ENCODE data around the gene STX10.
"Not testable (repeated sequence)": the region's sequence is repeated elsewhere in the genome, so short reads cannot be mapped to it uniquely, and the experiment has no call there.

The STX10 gene

DNA sequence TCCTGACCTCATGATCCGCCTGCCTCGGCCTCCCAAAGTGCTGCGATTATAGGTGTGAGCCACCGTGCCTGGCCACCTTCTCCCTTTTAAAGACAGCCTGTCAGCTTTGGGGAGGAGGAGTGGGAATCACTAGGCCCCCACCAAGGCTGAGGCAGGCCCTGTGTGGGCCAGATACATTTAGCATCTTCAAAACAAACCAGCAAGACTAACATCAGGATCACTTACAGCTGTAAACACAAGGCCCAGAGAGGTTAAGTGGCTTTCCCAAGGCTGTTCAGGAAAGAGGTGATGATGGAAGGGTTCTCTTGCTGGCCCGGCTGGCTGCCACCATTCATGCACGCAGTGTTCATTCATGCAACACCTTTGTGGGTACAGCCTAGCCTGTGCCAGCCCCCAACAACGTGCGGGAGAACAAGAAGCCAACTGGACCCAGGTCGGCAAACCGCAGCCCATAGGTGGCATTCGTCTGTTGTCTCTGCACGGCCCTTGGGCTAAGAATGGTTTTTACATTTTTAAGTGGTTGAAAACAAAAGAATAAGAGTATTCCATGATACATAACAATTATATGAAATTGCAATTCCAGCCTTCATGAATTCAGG is 23.1 kb upstream of the STX10 start:
- Mint-ChIP-seq H3K27ac (peak overlapping the region; percentile 98), H3K4me3 (peak overlapping the region; percentile 84), H3K4me1 (ENCODE audit: low read depth) (peaks cover 56% of the 10 kb centered on the region)

GRCh38 chr19:13172346-13173138 is 22.4 kb upstream of the STX10 start:
- peaks cover 60% of the 10 kb centered on the region for H3K4me1 Mint-ChIP-seq (ENCODE audit: low read depth)
- H3K4me3 Mint-ChIP-seq: peak overlapping the region; percentile 84
- H3K9me3 Mint-ChIP-seq: no peaks in the 10 kb centered on the region
- peak overlapping the region; percentile 98 for H3K27ac Mint-ChIP-seq
- peak; percentile 87 for DNase-seq
- peaks cover 7% of the 10 kb centered on the region for H3K36me3 Mint-ChIP-seq (ENCODE audit: low read depth)
- H3K27me3 Mint-ChIP-seq: no peaks in the 10 kb centered on the region

More for the DNA sequence above, 23.1 kb upstream of the STX10 start:
- Mint-ChIP-seq H3K27me3 (no peaks in the 10 kb centered on the region), H3K9me3 (no peaks in the 10 kb centered on the region), H3K36me3 (ENCODE audit: low read depth) (peaks cover 6% of the 10 kb centered on the region)
- DNase-seq: no peak

DNA sequence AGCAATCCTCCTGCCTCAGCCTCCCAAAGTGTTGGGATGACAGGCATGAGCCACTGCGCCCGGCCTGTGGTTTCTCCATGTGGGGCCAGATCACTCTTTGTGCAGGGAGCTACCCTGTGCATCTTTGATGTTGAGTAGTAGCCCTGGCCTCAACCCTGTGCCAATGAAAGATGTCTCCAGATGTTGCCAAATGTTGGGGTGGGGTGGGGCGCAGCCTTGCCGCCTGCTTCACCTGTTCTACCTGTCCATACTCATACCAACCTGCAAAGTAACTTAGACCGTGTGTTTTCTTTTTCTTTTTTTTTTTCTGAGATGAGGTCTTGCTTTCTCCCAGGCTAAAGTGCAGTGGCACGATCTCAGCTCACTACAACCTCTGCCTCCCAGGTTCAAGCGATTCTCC is 21.0 kb upstream of the STX10 start:
- Mint-ChIP-seq H3K4me1 (ENCODE audit: low read depth) (peaks cover 68% of the 10 kb centered on the region), H3K4me3 (peak overlapping the region; percentile 3), H3K27me3 (no peaks in the 10 kb centered on the region), H3K27ac (peak overlapping the region; percentile 98), H3K36me3 (ENCODE audit: low read depth) (peaks cover 7% of the 10 kb centered on the region), H3K9me3 (no peaks in the 10 kb centered on the region)
- DNase-seq: no peak

DNA sequence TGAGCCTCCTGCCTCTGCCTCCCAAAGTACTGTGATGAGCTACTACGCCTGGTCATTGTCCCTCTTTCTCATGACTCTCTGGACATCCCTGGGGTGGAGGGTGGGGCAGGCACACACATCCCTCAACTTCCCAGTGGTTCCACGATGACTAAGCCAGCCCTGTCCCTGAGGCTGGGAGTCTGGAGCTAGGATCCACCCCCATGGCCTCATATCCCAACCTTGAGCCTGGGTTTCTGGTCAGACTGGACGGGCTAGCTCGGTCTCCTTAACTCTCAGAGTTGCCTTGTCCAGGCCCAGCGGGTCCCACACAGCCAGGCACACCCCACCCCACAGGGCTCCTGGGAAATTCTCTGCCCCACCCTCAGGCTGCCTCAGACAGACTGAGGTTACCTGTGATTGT is 19.6 kb upstream of the STX10 start:
- peaks cover 7% of the 10 kb centered on the region for H3K36me3 Mint-ChIP-seq (ENCODE audit: low read depth)
- peaks cover 81% of the 10 kb centered on the region for H3K4me1 Mint-ChIP-seq (ENCODE audit: low read depth)
- no peak overlapping the region for H3K4me3 Mint-ChIP-seq
- no peaks in the 10 kb centered on the region for H3K9me3 Mint-ChIP-seq
- DNase-seq: no peak
- peak overlapping the region; percentile 98 for H3K27ac Mint-ChIP-seq
- no peaks in the 10 kb centered on the region for H3K27me3 Mint-ChIP-seq

DNA sequence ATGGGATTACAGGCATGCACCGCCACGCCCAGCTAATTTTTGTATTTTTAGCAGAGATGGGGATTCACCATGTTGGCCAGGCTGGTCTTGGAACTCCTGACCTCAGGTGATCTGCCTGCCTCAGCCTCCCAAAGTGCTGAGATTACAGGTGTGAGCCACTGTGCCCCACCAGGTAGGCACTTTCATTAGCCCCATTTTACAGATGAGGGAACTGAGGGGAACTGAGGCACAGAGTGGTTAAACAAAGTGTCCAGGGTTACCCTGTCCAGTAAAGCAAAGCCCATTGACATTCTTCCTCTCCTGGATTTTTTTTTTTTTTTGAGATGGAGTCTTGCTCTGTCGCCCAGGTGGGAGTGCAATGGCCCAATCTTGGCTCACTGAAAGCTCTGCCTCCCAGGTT is 16.0 kb upstream of the STX10 start:
- DNase-seq; H3K36me3 Mint-ChIP-seq (ENCODE audit: low read depth); H3K4me3 Mint-ChIP-seq; H3K9me3 Mint-ChIP-seq; H3K27me3 Mint-ChIP-seq: not testable (repeated sequence)
- H3K4me1 Mint-ChIP-seq (ENCODE audit: low read depth): peaks cover 84% of the 10 kb centered on the region
- peak overlapping the region; percentile 98 for H3K27ac Mint-ChIP-seq

DNA sequence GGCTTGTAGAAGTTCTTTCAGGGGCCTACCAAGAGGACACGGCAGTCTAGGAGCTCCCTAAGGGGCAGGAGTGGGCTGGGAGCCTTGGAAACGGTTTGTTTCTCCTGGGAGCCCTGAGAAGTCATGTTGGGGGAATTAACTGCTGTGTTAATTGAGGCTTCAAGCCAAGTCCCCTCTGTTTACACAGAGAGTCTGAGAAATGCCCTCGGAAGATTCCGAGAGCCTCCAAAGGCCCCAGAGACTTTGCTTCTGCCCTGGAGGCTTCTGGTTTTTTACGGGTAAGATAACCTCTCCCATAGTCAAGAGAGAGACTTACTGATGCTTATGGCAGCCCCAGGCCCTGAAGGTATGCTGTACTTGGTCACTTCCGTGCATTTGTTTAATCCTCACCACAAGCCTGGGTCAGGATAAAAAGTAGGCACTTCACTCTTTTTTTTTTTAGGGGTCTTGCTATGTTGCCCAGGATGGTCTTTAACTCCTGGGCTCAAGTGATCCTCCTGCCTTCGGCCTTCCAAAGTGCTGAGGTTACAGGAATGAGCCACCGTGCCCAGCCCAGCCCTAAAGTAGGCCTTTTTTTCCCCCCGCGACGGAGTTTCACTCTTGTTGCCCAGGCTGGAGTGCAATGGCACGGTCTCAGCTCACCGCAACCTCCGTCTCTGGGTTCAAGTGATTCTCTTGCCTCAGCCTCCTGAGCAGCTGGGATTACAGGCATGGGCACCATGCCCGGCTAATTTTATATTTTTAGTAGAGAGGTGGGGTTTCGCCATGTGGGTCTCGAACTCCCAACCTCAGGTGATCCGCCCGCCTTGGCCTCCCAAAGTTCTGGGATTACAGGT is 15.2 kb upstream of the STX10 start:
- Mint-ChIP-seq H3K36me3 (ENCODE audit: low read depth) (peaks cover 1% of the 10 kb centered on the region), H3K27me3 (no peaks in the 10 kb centered on the region), H3K4me3 (peak overlapping the region; percentile 23), H3K4me1 (ENCODE audit: low read depth) (peaks cover 84% of the 10 kb centered on the region), H3K27ac (peak overlapping the region; percentile 98), H3K9me3 (no peaks in the 10 kb centered on the region)
- DNase-seq: no peak

GRCh38 chr19:13164343-13165161 is 14.4 kb upstream of the STX10 start:
- DNase-seq: peak; percentile 67
- Mint-ChIP-seq H3K36me3 (ENCODE audit: low read depth) (peaks cover 1% of the 10 kb centered on the region), H3K27me3 (no peaks in the 10 kb centered on the region), H3K27ac (peak overlapping the region; percentile 94), H3K4me1 (ENCODE audit: low read depth) (peaks cover 81% of the 10 kb centered on the region), H3K4me3 (peak overlapping the region; percentile 67), H3K9me3 (no peaks in the 10 kb centered on the region)

DNA sequence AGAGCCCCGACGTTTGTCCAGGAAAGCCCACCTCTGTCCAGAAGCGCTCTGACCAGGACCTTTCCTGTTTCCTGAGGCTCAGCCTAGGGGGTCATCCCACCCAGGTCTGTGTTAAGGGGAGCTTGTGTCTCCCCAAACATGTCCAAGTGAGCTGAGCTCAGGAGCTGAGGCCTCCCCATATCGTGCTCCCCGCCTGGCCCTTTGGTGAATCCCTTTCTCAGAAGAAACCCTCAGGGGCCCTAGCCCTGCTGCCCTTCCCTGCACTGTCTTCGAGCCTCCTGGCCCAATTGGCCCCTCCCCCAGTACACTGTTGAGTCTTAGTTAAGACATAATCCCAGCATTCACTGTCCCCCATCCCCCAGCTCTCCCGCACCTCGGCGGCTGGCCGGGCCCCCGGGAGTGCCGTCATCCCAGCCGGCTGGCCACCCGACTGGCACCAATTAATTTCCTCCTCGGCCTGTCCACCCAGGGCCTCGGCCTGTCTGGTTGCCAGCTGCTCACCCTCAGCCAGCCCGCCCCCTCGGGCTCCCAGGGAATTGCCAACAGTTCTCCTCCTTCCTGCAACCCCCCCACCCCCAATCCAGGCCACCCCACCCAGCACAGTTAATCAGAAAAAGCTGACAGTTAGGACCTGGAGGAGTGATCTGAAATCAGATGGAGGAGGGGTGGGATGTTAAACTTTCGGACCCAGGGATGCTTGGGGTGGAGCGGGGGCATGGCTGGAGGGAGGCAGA is 13.6 kb upstream of the STX10 start:
- peak; percentile 73 for DNase-seq
- Mint-ChIP-seq H3K4me1 (ENCODE audit: low read depth) (peaks cover 73% of the 10 kb centered on the region), H3K4me3 (peak overlapping the region; percentile 67), H3K27ac (peak overlapping the region; percentile 94), H3K36me3 (ENCODE audit: low read depth) (peaks cover 1% of the 10 kb centered on the region), H3K9me3 (no peaks in the 10 kb centered on the region), H3K27me3 (no peaks in the 10 kb centered on the region)

DNA sequence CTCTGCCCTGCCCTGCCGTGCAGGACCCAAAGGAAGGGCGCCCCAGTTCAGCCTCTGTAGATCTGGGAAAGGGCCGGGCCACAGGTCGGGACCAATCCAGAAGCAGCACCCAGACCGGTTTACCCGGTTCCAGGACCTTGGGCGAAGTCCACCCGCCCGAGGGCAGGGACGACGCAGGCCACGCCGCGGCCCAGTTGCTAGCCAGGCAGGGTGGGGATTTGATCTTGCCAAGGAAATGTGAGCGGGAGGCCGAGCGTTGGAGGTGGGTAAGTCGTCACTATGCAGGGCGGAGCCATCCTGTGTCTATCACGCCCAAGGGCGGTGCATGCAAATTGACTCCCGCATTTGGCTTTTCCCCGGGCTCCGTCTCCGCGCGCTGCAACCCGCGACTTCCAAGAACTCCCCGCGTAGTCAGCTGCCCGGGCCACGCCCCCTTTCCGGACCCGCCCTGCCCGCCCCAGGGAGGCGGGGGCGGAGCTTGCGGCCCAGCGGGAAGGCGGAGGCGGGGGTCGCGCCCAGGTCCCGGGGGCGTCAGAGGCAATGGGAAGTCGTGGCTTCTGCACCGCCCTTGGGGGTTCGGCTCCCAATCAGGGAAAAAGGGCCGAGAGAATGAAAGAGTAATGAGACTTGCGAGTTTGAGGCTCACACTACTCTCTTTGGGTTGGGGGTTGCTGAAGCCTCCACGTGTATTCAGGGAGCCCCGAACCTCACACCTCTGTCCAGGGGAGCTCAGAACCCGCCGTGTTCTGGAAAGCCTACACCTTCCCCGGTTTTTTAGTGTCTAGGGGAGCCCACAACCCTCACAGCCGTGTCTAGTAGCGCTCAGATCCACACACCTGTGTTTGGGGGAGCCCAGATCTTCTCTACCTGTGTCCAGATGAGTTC is 12.8 kb upstream of the STX10 start:
- H3K27me3 Mint-ChIP-seq: no peaks in the 10 kb centered on the region
- DNase-seq: peak; percentile 91
- H3K9me3 Mint-ChIP-seq: no peaks in the 10 kb centered on the region
- peaks cover 72% of the 10 kb centered on the region for H3K4me1 Mint-ChIP-seq (ENCODE audit: low read depth)
- H3K36me3 Mint-ChIP-seq (ENCODE audit: low read depth): peaks cover 1% of the 10 kb centered on the region
- H3K4me3 Mint-ChIP-seq: peak overlapping the region; percentile 80
- H3K27ac Mint-ChIP-seq: peak overlapping the region; percentile 94

DNA sequence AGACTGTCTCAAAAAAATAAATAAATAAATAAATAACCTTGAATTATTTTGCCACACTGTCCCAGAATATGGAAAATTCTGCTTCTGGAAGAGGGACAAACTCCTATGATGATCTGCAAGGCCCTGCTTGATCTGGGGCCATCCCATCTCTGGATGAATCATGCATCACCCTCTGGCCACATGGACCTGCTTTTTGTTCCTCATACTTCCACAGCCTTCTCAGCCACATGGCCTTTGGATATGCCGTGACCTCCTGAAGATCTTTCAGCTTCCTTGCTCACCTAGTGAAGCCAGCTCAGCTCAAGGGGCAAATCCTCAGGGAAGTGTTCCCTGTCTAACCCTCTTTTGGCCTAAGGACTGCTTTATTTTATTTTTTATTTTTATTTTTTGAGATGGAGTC is 10.4 kb upstream of the STX10 start:
- H3K36me3 Mint-ChIP-seq (ENCODE audit: low read depth): peaks cover 2% of the 10 kb centered on the region
- no peak for DNase-seq
- H3K4me3 Mint-ChIP-seq: peak overlapping the region; percentile 18
- peak overlapping the region; percentile 81 for H3K27ac Mint-ChIP-seq
- H3K4me1 Mint-ChIP-seq (ENCODE audit: low read depth): peaks cover 73% of the 10 kb centered on the region
- H3K27me3 Mint-ChIP-seq: no peaks in the 10 kb centered on the region
- H3K9me3 Mint-ChIP-seq: no peaks in the 10 kb centered on the region

DNA sequence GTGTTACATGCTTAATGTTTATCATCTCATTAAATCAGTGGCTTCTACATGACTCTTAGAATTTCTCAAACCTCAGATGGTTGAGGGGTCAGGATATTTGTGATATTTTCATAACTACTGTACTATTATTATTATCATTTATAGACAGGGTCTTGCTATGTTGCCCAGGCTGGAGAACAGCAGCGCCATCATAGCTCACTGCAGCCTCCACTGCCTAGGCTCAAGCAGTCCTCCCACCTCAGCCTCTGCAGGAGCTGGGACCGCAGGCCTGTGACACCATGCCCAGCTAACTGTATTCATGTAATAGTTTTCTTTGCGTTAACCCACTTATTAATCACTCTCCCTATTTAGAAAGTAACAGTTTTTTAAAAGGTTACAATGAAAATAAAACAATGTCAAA is 9.5 kb upstream of the STX10 start:
- H3K27ac Mint-ChIP-seq: peak overlapping the region; percentile 52
- H3K27me3 Mint-ChIP-seq: no peaks in the 10 kb centered on the region
- peaks cover 9% of the 10 kb centered on the region for H3K36me3 Mint-ChIP-seq (ENCODE audit: low read depth)
- H3K9me3 Mint-ChIP-seq: no peaks in the 10 kb centered on the region
- peaks cover 67% of the 10 kb centered on the region for H3K4me1 Mint-ChIP-seq (ENCODE audit: low read depth)
- no peak overlapping the region for H3K4me3 Mint-ChIP-seq
- DNase-seq: no peak

GRCh38 chr19:13155472-13156359 is 5.5 kb upstream of the STX10 start:
- Mint-ChIP-seq H3K27ac (peak overlapping the region; percentile 99), H3K27me3 (no peaks in the 10 kb centered on the region), H3K9me3 (no peaks in the 10 kb centered on the region), H3K4me3 (peak overlapping the region; percentile 99), H3K36me3 (ENCODE audit: low read depth) (peaks cover 40% of the 10 kb centered on the region), H3K4me1 (ENCODE audit: low read depth) (peaks cover 41% of the 10 kb centered on the region)
- peak; percentile 79 for DNase-seq

All from activated T-cell treated with anti-CD3 and anti-CD28 coated beads, Interleukin-2, amount 50 U/mL, for 24 hours (primary cell).